Measurements from ENCODE around the gene RPE.

The RPE gene

GRCh38 chr2:210034087-210034683 lies 31.7 kb downstream of the RPE start:
- Histone ChIP-seq H3K9me3 (ENCODE audit: low read length) (no peaks in the 10 kb centered on the region), H3K27ac (ENCODE audit: low read depth, low read length, poor library complexity, severe bottlenecking) (no peak overlapping the region), H2AFZ (ENCODE audit: low read length) (no peak overlapping the region), H3K4me2 (ENCODE audit: low read length) (no peak overlapping the region), H3K36me3 (ENCODE audit: insufficient read depth, low read length) (no peaks in the 10 kb centered on the region), H3K4me1 (ENCODE audit: insufficient read depth, low read length, severe bottlenecking) (no peaks in the 10 kb centered on the region), H3K9me2 (ENCODE audit: low read depth, low read length) (no peaks in the 10 kb centered on the region), H3K79me2 (ENCODE audit: insufficient read depth, low read length) (no peaks in the 10 kb centered on the region), H4K20me1 (ENCODE audit: insufficient read depth, low read length) (no peaks in the 10 kb centered on the region), H3K9ac (ENCODE audit: low read length) (no peak overlapping the region), H3K4me3 (ENCODE audit: low read depth, low read length, poor library complexity, severe bottlenecking) (no peak overlapping the region), H3F3A (ENCODE audit: insufficient read depth, low read length) (no peaks in the 10 kb centered on the region), H3K27me3 (ENCODE audit: insufficient read depth, low read length) (no peaks in the 10 kb centered on the region)
- TF ChIP-seq EZH2 (IDR thresholded peaks at IDR 0.05; ENCODE audit: borderline replicate concordance, low read length) (no peak), CTCF (IDR thresholded peaks at IDR 0.05; ENCODE audit: low read length) (no peak)

DNA sequence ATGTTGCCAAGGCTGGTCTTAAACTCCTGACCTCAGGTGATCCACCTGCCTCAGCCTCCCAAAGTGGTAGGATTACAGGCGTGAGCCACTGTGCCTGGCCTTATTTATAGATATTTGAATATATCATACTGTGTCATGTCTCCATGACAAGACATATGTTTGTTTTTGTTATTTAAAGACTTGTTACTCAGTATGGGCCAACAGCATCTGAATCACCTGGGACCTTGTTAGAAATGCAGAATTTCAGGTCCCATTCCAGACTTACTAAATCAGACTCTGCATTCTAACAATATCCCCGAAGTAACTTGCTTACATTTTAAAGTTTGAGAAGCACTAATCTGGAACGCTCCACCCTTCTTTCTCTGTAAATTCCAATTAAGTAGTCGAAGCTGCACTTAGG lies 33.2 kb downstream of the RPE start:
- H3K4me3 ChIP-seq (ENCODE audit: low read depth, low read length, poor library complexity, severe bottlenecking) = no peak overlapping the region
- no peak overlapping the region for H3K9ac ChIP-seq (ENCODE audit: low read length)
- no peaks in the 10 kb centered on the region for H4K20me1 ChIP-seq (ENCODE audit: insufficient read depth, low read length)
- no peak overlapping the region for H2AFZ ChIP-seq (ENCODE audit: low read length)
- TF ChIP-seq CTCF (IDR thresholded peaks at IDR 0.05; ENCODE audit: low read length) (no peak), EZH2 (IDR thresholded peaks at IDR 0.05; ENCODE audit: borderline replicate concordance, low read length) (no peak)
- no peaks in the 10 kb centered on the region for H3K9me3 ChIP-seq (ENCODE audit: low read length)
- no peaks in the 10 kb centered on the region for H3K9me2 ChIP-seq (ENCODE audit: low read depth, low read length)
- no peak overlapping the region for H3K27ac ChIP-seq (ENCODE audit: low read depth, low read length, poor library complexity, severe bottlenecking)
- H3K36me3 ChIP-seq (ENCODE audit: insufficient read depth, low read length) = peaks cover 6% of the 10 kb centered on the region; the same call in 1 of the 2 replicates
- H3F3A ChIP-seq (ENCODE audit: insufficient read depth, low read length) = no peaks in the 10 kb centered on the region
- H3K27me3 ChIP-seq (ENCODE audit: insufficient read depth, low read length) = no peaks in the 10 kb centered on the region
- no peak overlapping the region for H3K4me2 ChIP-seq (ENCODE audit: low read length)
- no peaks in the 10 kb centered on the region for H3K79me2 ChIP-seq (ENCODE audit: insufficient read depth, low read length)
- no peaks in the 10 kb centered on the region for H3K4me1 ChIP-seq (ENCODE audit: insufficient read depth, low read length, severe bottlenecking)

- Histone ChIP-seq H3K27ac (ENCODE audit: low read depth, low read length, poor library complexity, severe bottlenecking) (no peak overlapping the region), H3K79me2 (ENCODE audit: insufficient read depth, low read length) (no peaks in the 10 kb centered on the region), H3K36me3 (ENCODE audit: insufficient read depth, low read length) (peaks cover 6% of the 10 kb centered on the region; the same call in 1 of the 2 replicates), H3K9ac (ENCODE audit: low read length) (no peak overlapping the region), H3K9me3 (ENCODE audit: low read length) (no peaks in the 10 kb centered on the region), H2AFZ (ENCODE audit: low read length) (no peak overlapping the region), H4K20me1 (ENCODE audit: insufficient read depth, low read length) (no peaks in the 10 kb centered on the region), H3F3A (ENCODE audit: insufficient read depth, low read length) (no peaks in the 10 kb centered on the region), H3K4me2 (ENCODE audit: low read length) (no peak overlapping the region), H3K27me3 (ENCODE audit: insufficient read depth, low read length) (no peaks in the 10 kb centered on the region), H3K4me1 (ENCODE audit: insufficient read depth, low read length, severe bottlenecking) (no peaks in the 10 kb centered on the region), H3K9me2 (ENCODE audit: low read depth, low read length) (no peaks in the 10 kb centered on the region), H3K4me3 (ENCODE audit: low read depth, low read length, poor library complexity, severe bottlenecking) (no peak overlapping the region)
- TF ChIP-seq CTCF (IDR thresholded peaks at IDR 0.05; ENCODE audit: low read length) = no peak
- no peak for TF ChIP-seq EZH2 (IDR thresholded peaks at IDR 0.05; ENCODE audit: borderline replicate concordance, low read length)
These were observed 35.6 kb downstream of the RPE start for GRCh38 chr2:210038078-210038477.

Data from OCI-LY1 (cell line).